Effector memory CD8-positive, alpha-beta T cell (primary cell): Measurements from ENCODE around the gene WFDC2.
"Not testable (repeated sequence)": the region's sequence is repeated elsewhere in the genome, so short reads cannot be mapped to it uniquely, and the experiment has no call there.

ENCODE experiments used
- ATAC-seq: fragments of 150-1000 bp; cut with Tn5 transposase; replicated peaks from 2 replicates; pipeline ENCODE4 v1.10.0; 2021; ENCODE audit warnings: mild to moderate bottlenecking, moderate library complexity
- DNase-seq, 3 experiments: peaks; one replicate each; pipeline ENCODE4 v3.0.0; 2021
- H3K27ac Mint-ChIP-seq, 2 donors: one replicate each; pipeline ENCODE4 v1.8.0; 2022; ENCODE audit warnings: mild to moderate bottlenecking in 2 of 2, mixed read lengths in 2 of 2, moderate library complexity in 2 of 2
- H3K27me3 Mint-ChIP-seq, 2 donors: one replicate each; pipeline ENCODE4 v1.8.0; 2022; ENCODE audit warnings: mixed read lengths in 2 of 2
- H3K36me3 Mint-ChIP-seq: one replicate; pipeline ENCODE4 v1.8.0; 2022; ENCODE audit warnings: mild to moderate bottlenecking, moderate library complexity, mixed read lengths; ENCODE audit not compliant: insufficient read depth
- H3K4me1 Mint-ChIP-seq, 2 donors: one replicate each; pipeline ENCODE4 v1.8.0; 2022; ENCODE audit warnings: low read depth in 2 of 2, mixed read lengths in 2 of 2
- H3K4me3 Mint-ChIP-seq, 2 donors: one replicate each; pipeline ENCODE4 v1.8.0; 2022; ENCODE audit warnings: mild to moderate bottlenecking in 2 of 2, mixed read lengths in 2 of 2, moderate library complexity in 2 of 2
- H3K9me3 Mint-ChIP-seq, 2 donors: one replicate each; pipeline ENCODE4 v1.8.0; 2022; ENCODE audit warnings: mixed read lengths in 2 of 2

WFDC2 gene

DNA sequence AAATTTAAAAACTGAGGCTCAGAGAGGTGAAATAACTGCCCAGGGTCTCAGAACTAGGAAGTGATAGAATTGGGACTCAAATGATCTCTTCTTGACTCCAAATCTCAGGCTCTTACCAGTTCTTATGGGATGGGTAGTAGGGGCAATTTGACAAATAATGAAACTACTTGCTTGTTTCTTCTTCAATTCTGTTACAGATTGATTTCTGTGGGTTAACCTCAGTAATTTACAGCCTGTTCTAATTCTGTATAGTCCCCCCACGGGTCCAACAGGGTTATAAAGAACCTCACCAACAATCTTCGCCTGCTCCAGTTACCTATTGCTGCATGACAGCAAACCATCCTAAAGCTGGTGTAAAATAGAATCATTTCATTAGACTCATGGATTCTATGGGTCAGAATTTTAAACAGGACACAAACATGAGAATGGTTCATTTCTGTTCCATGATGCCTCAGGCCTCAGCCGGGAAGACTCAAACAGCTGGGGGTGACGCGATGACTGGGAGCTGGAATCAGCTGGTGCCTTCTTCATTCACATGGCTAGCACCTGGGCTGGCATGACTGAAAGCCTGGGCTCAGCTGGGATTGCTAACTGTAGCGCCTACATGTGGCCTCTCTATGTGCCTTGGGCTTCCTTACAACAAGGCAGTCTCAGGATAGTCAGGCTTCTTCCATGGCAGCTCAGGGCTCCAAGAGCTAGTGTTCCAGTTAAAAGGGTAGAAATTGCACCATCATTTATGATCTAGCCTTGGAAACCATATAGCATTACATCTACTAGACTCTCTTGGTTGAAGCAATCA lies 6.6 kb upstream of the WFDC2 start:
- Mint-ChIP-seq H3K9me3 (no peaks in the 10 kb centered on the region), H3K4me3 (no peak overlapping the region), H3K4me1 (no peaks in the 10 kb centered on the region), H3K36me3 (no peaks in the 10 kb centered on the region), H3K27me3 (peaks cover under 1 to 3% of the 10 kb centered on the region in 2 donors), H3K27ac (no peak overlapping the region)
- DNase-seq: no peak
- no peak for ATAC-seq

DNA sequence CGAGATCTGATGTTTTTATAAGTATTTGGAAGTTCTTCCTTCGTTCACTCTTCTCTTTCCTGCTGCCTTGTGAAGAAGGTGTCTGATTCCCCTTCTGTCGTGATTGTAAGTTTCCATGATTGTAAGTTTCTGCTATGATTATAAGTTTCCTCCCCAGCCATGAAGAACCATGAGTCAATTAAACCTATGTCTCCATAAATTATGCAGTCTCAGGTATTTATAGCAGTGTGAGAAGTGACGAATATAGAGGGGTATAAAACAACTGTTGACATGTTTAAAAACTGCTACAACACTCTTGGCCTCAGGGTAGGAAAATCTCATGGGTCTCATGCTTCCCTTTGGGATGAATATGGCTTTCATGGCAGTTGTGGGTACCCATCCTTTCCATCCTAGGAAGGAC lies 5.8 kb upstream of the WFDC2 start:
- Mint-ChIP-seq H3K9me3 (no peaks in the 10 kb centered on the region), H3K4me3 (no peak overlapping the region), H3K4me1 (no peaks in the 10 kb centered on the region), H3K27me3 (peaks cover 8 to 11% of the 10 kb centered on the region in 2 donors), H3K36me3 (no peaks in the 10 kb centered on the region), H3K27ac (no peak overlapping the region)
- DNase-seq (no peak), ATAC-seq (no peak)

GRCh38 chr20:45465491-45466266 lies 3.9 kb upstream of the WFDC2 start:
- peaks cover 0 to 6% of the 10 kb centered on the region in 2 donors for H3K4me1 Mint-ChIP-seq
- H3K9me3 Mint-ChIP-seq: no peaks in the 10 kb centered on the region
- H3K27me3 Mint-ChIP-seq: peaks cover 21 to 31% of the 10 kb centered on the region in 2 donors
- H3K36me3 Mint-ChIP-seq: no peaks in the 10 kb centered on the region
- H3K4me3 Mint-ChIP-seq: no peak overlapping the region
- DNase-seq: no peak
- H3K27ac Mint-ChIP-seq: no peak overlapping the region
- no peak for ATAC-seq

GRCh38 chr20:45467172-45467571 lies 2.4 kb upstream of the WFDC2 start:
- H3K27me3 Mint-ChIP-seq: peaks cover 31 to 43% of the 10 kb centered on the region in 2 donors
- ATAC-seq: no peak
- H3K27ac Mint-ChIP-seq: no peak overlapping the region
- peaks cover 0 to 9% of the 10 kb centered on the region in 2 donors for H3K4me1 Mint-ChIP-seq
- H3K4me3 Mint-ChIP-seq: no peak overlapping the region
- no peaks in the 10 kb centered on the region for H3K9me3 Mint-ChIP-seq
- no peaks in the 10 kb centered on the region for H3K36me3 Mint-ChIP-seq
- DNase-seq: no peak

DNA sequence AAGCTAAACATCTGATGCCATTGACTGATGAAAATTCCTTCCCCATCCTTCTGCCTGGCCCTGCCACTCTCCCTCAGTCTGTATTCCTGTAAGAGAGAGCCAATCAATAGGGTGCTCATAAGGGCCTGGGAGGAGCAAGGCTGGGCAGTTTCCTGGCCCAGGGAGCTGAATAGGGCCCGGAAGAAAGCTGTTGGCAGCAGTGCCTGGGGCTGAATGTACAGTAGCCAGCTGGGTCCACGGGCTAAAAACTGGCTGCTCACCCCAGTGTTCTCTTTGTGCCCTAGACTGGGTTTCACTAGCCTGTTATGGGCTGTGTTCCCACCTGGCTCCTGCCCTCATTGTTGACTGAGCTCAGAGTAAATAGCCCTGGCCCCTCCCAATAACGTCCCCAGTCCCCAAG lies 1.7 kb upstream of the WFDC2 start:
- DNase-seq: no peak
- no peaks in the 10 kb centered on the region for H3K9me3 Mint-ChIP-seq
- peaks cover 0 to 9% of the 10 kb centered on the region in 2 donors for H3K4me1 Mint-ChIP-seq
- no peak overlapping the region for H3K27ac Mint-ChIP-seq
- H3K27me3 Mint-ChIP-seq: peaks cover 31 to 43% of the 10 kb centered on the region in 2 donors
- no peak for ATAC-seq
- no peaks in the 10 kb centered on the region for H3K36me3 Mint-ChIP-seq
- no peak overlapping the region for H3K4me3 Mint-ChIP-seq

GRCh38 chr20:45470262-45470931 lies 844 bp downstream of the WFDC2 start:
- H3K4me1 Mint-ChIP-seq: peaks cover 0 to 9% of the 10 kb centered on the region in 2 donors
- no peak overlapping the region for H3K27ac Mint-ChIP-seq
- peak overlapping the region; percentile 33 to 65 for H3K4me3 Mint-ChIP-seq
- no peaks in the 10 kb centered on the region for H3K9me3 Mint-ChIP-seq
- no peak for DNase-seq
- peak; percentile 31 for ATAC-seq
- peaks cover 31 to 43% of the 10 kb centered on the region in 2 donors for H3K27me3 Mint-ChIP-seq
- no peaks in the 10 kb centered on the region for H3K36me3 Mint-ChIP-seq

DNA sequence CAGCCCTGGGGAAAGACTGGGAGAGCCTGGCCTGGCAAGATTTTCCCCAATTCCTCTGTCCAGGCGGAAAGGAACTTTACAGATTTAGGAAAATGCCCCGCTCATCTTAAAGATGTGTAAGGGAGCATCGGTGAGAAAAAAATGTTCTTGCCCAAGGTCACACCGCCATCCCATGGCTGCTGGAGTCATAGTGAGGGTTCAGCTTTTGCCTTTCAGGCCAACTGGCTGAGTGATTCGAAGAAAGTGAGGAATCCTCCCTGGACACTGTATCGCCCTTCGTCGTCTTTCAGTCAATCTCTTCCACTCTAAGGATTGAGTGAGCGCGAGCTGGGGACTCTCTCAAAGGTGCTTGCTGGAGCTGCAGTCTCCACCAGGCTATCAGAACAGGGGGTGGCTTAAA lies 1.4 kb downstream of the WFDC2 start:
- no peak overlapping the region for H3K27ac Mint-ChIP-seq
- ATAC-seq (no peak), DNase-seq (no peak)
- peaks cover 0 to 9% of the 10 kb centered on the region in 2 donors for H3K4me1 Mint-ChIP-seq
- H3K9me3 Mint-ChIP-seq: no peaks in the 10 kb centered on the region
- H3K36me3 Mint-ChIP-seq: no peaks in the 10 kb centered on the region
- peaks cover 31 to 43% of the 10 kb centered on the region in 2 donors for H3K27me3 Mint-ChIP-seq
- H3K4me3 Mint-ChIP-seq: peak overlapping the region; percentile 33 to 65

GRCh38 chr20:45472286-45472685 lies 2.7 kb downstream of the WFDC2 start:
- H3K4me1 Mint-ChIP-seq, H3K9me3 Mint-ChIP-seq, H3K36me3 Mint-ChIP-seq, H3K27ac Mint-ChIP-seq, ATAC-seq, DNase-seq, H3K4me3 Mint-ChIP-seq: not testable (repeated sequence)
- H3K27me3 Mint-ChIP-seq: peaks cover 31 to 43% of the 10 kb centered on the region in 2 donors

GRCh38 chr20:45477530-45478148 lies 8.1 kb downstream of the WFDC2 start:
- not testable (repeated sequence) for H3K4me1 Mint-ChIP-seq, DNase-seq, H3K27ac Mint-ChIP-seq, ATAC-seq, H3K9me3 Mint-ChIP-seq, H3K4me3 Mint-ChIP-seq, H3K36me3 Mint-ChIP-seq
- peaks cover 39 to 48% of the 10 kb centered on the region in 2 donors for H3K27me3 Mint-ChIP-seq

GRCh38 chr20:45479822-45480221 lies 10.3 kb downstream of the WFDC2 start:
- Mint-ChIP-seq H3K27me3 (peaks cover 53 to 60% of the 10 kb centered on the region in 2 donors), H3K9me3 (no peaks in the 10 kb centered on the region), H3K4me1 (no peaks in the 10 kb centered on the region), H3K4me3 (no peak overlapping the region), H3K36me3 (no peaks in the 10 kb centered on the region), H3K27ac (no peak overlapping the region)
- ATAC-seq (no peak), DNase-seq (no peak)

GRCh38 chr20:45484676-45485075 lies 15.1 kb downstream of the WFDC2 start:
- no peaks in the 10 kb centered on the region for H3K36me3 Mint-ChIP-seq
- peaks cover 59 to 68% of the 10 kb centered on the region in 2 donors for H3K27me3 Mint-ChIP-seq
- H3K27ac Mint-ChIP-seq: no peak overlapping the region
- no peaks in the 10 kb centered on the region for H3K4me1 Mint-ChIP-seq
- DNase-seq (no peak), ATAC-seq (no peak)
- H3K9me3 Mint-ChIP-seq: no peaks in the 10 kb centered on the region
- H3K4me3 Mint-ChIP-seq: no peak overlapping the region

DNA sequence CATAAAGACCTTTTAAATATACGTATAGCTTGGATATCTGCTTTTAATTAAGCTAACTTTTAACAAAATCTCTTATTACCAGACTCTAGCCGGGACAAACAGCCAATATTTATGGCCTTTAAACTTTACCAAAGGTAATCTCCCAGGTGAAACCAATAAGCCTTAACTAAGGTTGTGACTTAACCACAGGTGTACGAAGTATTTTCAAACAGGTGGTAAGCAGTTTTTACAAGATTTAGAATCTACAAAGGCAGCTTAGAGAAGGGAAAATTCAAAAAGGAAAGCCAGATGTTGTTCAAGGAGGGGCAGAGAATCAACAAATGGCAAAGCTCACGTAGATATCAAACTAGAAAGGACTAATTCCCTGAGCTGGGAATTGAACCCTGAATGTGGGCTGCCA lies 15.8 kb downstream of the WFDC2 start:
- H3K27me3 Mint-ChIP-seq: peaks cover 58 to 66% of the 10 kb centered on the region in 2 donors
- H3K36me3 Mint-ChIP-seq: no peaks in the 10 kb centered on the region
- H3K4me3 Mint-ChIP-seq: no peak overlapping the region
- no peaks in the 10 kb centered on the region for H3K9me3 Mint-ChIP-seq
- DNase-seq: no peak
- no peak for ATAC-seq
- H3K4me1 Mint-ChIP-seq: no peaks in the 10 kb centered on the region
- no peak overlapping the region for H3K27ac Mint-ChIP-seq

DNA sequence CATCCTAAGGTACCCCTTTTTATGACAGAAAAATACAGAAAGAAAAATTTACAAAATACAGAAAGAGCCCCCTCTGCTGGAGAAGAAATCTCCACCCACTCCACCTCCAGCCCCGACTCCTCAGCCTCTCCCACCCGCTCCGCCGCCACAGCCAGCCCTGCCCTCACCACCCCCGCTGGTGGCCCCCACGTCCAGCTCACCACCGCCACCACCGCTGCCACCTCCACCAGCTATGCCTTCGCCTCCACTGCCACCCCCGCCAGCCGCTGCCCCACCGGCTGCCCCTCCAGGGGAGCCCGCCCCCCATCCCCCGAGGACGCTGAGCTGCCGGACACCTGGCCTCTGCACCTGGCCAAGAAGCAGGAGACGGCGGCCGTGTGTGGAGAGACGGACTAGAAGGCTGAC lies 17.7 kb downstream of the WFDC2 start:
- Mint-ChIP-seq H3K4me3 (no peak overlapping the region), H3K27ac (no peak overlapping the region), H3K27me3 (peaks cover 47 to 63% of the 10 kb centered on the region in 2 donors), H3K36me3 (no peaks in the 10 kb centered on the region), H3K9me3 (no peaks in the 10 kb centered on the region), H3K4me1 (no peaks in the 10 kb centered on the region)
- DNase-seq (no peak), ATAC-seq (no peak)
